Neural progenitor cell (in vitro differentiated cells): Measurements from ENCODE around the gene IRF5. TPM values are rescaled to one million over a fixed set of nuclear protein-coding genes. Genes with fewer than 3 reads are reported as not detected.

Source experiments
- DNase-seq: peaks from one replicate; pipeline ENCODE4 v3.0.0-alpha.2; 2016; ENCODE audit warnings: low spot score
- H2AFZ ChIP-seq: fragments of 200-600 bp; sonication (generic); replicated peaks from 2 replicates; pipeline ENCODE4 v1.6.1; 2016; ENCODE audit warnings: antibody characterized with exemption
- H3F3A ChIP-seq: fragments of 200-600 bp; sonication (generic); 2 replicates; pipeline ENCODE4 v1.6.1; 2016; ENCODE audit warnings: antibody characterized with exemption, low read depth
- H3K27ac ChIP-seq: fragments of 200-600 bp; sonication (generic); 2 replicates; pipeline ENCODE4 v1.5.1; 2016; ENCODE audit warnings: mild to moderate bottlenecking
- H3K27me3 ChIP-seq: fragments of 200-600 bp; sonication (generic); 2 replicates; pipeline ENCODE4 v1.6.1; 2016; ENCODE audit warnings: mild to moderate bottlenecking, moderate library complexity
- H3K36me3 ChIP-seq: fragments of 200-600 bp; sonication (generic); 2 replicates; pipeline ENCODE4 v1.5.1; 2016
- H3K4me1 ChIP-seq: fragments of 200-600 bp; sonication (generic); 2 replicates; pipeline ENCODE4 v1.6.1; 2016; ENCODE audit warnings: mixed run types
- H3K4me2 ChIP-seq: fragments of 200-600 bp; sonication (generic); 2 replicates; pipeline ENCODE4 v1.6.1; 2016
- H3K4me3 ChIP-seq: fragments of 200-600 bp; sonication (generic); 2 replicates; pipeline ENCODE4 v1.5.1; 2016
- H3K79me2 ChIP-seq: fragments of 200-600 bp; sonication (generic); 2 replicates; pipeline ENCODE4 v1.6.1; 2016; ENCODE audit warnings: low read depth
- H3K9ac ChIP-seq: fragments of 200-600 bp; sonication (generic); 2 replicates; pipeline ENCODE4 v1.6.1; 2016
- H3K9me3 ChIP-seq: fragments of 200-600 bp; sonication (generic); 2 replicates; pipeline ENCODE4 v1.5.1; 2016; ENCODE audit warnings: low read depth
- H4K20me1 ChIP-seq: fragments of 200-600 bp; sonication (generic); 2 replicates; pipeline ENCODE4 v1.6.1; 2016; ENCODE audit warnings: low read depth
- H3K27ac Mint-ChIP-seq: 3 replicates; pipeline ENCODE4 v1.8.0; 2021; ENCODE audit warnings: mixed read lengths
- H3K27me3 Mint-ChIP-seq: 2 replicates; pipeline ENCODE4 v1.8.0; 2022; ENCODE audit warnings: low read depth, mild to moderate bottlenecking, inconsistent platforms, moderate library complexity, mixed read lengths; ENCODE audit not compliant: insufficient read depth
- H3K36me3 Mint-ChIP-seq: 3 replicates; pipeline ENCODE4 v1.8.0; 2021; ENCODE audit warnings: mixed read lengths
- H3K4me1 Mint-ChIP-seq: 3 replicates; pipeline ENCODE4 v1.8.0; 2021; ENCODE audit warnings: mixed read lengths
- H3K4me3 Mint-ChIP-seq: 3 replicates; pipeline ENCODE4 v1.8.0; 2021; ENCODE audit warnings: mild to moderate bottlenecking, moderate library complexity, mixed read lengths
- H3K9me3 Mint-ChIP-seq: 3 replicates; pipeline ENCODE4 v1.8.0; 2020; ENCODE audit warnings: mixed read lengths
- CTCF ChIP-seq: fragments of 200-600 bp; sonication (generic); IDR thresholded peaks from 2 replicates; pipeline ENCODE4 v1.5.1; 2017; ENCODE audit warnings: antibody characterized with exemption, mild to moderate bottlenecking
- EZH2 ChIP-seq: fragments of 200-600 bp; sonication (generic); IDR thresholded peaks from 2 replicates; pipeline ENCODE4 v1.6.1; 2017; ENCODE audit warnings: antibody characterized with exemption, mild to moderate bottlenecking, moderate library complexity
- EZH2phosphoT487 ChIP-seq: fragments of 200-600 bp; sonication (generic); IDR thresholded peaks from 2 replicates; pipeline ENCODE4 v1.6.1; 2017; ENCODE audit warnings: antibody characterized with exemption
- total RNA-seq: library from RNA; depleted of rRNA; stranded (reverse); fragments of >200 nt; gene quantifications from 2 replicates; pipeline ENCODE4 v1.2.3, GENCODE V29; 2015; ENCODE audit warnings: low replicate concordance

Gene IRF5
- total RNA-seq, 1 donor from 2014 or later = 0.22 TPM

- no peaks in the 10 kb centered on the region for H4K20me1 ChIP-seq
- Mint-ChIP-seq H3K9me3 (peaks cover 5% of the 10 kb centered on the region), H3K27ac (no peak overlapping the region), H3K36me3 (no peaks in the 10 kb centered on the region), H3K4me3 (no peak overlapping the region), H3K27me3 (peaks cover 11% of the 10 kb centered on the region), H3K4me1 (peaks cover 30% of the 10 kb centered on the region)
- no peaks in the 10 kb centered on the region for H3K36me3 ChIP-seq
- peaks cover 23% of the 10 kb centered on the region for H3K4me1 ChIP-seq
- H3K27me3 ChIP-seq = peaks cover 52% of the 10 kb centered on the region
- no peak overlapping the region for H2AFZ ChIP-seq
- no peak for DNase-seq
- no peak overlapping the region for H3K9ac ChIP-seq
- no peak overlapping the region for H3K4me2 ChIP-seq
- peaks cover 13% of the 10 kb centered on the region for H3F3A ChIP-seq
- H3K9me3 ChIP-seq = no peaks in the 10 kb centered on the region
- no peak overlapping the region for H3K4me3 ChIP-seq
- no peak overlapping the region for H3K27ac ChIP-seq
- TF ChIP-seq CTCF = no peak
- TF ChIP-seq EZH2 = no peak
- no peak for TF ChIP-seq EZH2phosphoT487
- H3K79me2 ChIP-seq = no peaks in the 10 kb centered on the region
These were observed 20.6 kb upstream of the IRF5 start for GRCh38 chr7:128917122-128917521.

GRCh38 chr7:128918016-128918665, 19.6 kb upstream of the IRF5 start:
- H3K9me3 ChIP-seq = no peaks in the 10 kb centered on the region
- peaks cover 13% of the 10 kb centered on the region for H3F3A ChIP-seq
- no peak for DNase-seq
- peaks cover 27% of the 10 kb centered on the region for H3K4me1 Mint-ChIP-seq
- H3K4me1 ChIP-seq = peaks cover 23% of the 10 kb centered on the region
- H2AFZ ChIP-seq = no peak overlapping the region
- H3K36me3 Mint-ChIP-seq = no peaks in the 10 kb centered on the region
- TF ChIP-seq CTCF (no peak), EZH2 (no peak), EZH2phosphoT487 (no peak)
- H3K9me3 Mint-ChIP-seq = peaks cover 5% of the 10 kb centered on the region
- H4K20me1 ChIP-seq = no peaks in the 10 kb centered on the region
- H3K9ac ChIP-seq = no peak overlapping the region
- peak overlapping the region; percentile 22 for H3K27ac Mint-ChIP-seq
- peaks cover 52% of the 10 kb centered on the region for H3K27me3 ChIP-seq
- no peaks in the 10 kb centered on the region for H3K79me2 ChIP-seq
- no peak overlapping the region for H3K27ac ChIP-seq
- peak overlapping the region; percentile 57 for H3K4me3 Mint-ChIP-seq
- H3K4me3 ChIP-seq = no peak overlapping the region
- no peaks in the 10 kb centered on the region for H3K36me3 ChIP-seq
- no peak overlapping the region for H3K4me2 ChIP-seq
- peaks cover 11% of the 10 kb centered on the region for H3K27me3 Mint-ChIP-seq

- Histone ChIP-seq H3K79me2 (no peaks in the 10 kb centered on the region), H2AFZ (no peak overlapping the region), H3K9me3 (no peaks in the 10 kb centered on the region), H3K9ac (no peak overlapping the region), H3K36me3 (no peaks in the 10 kb centered on the region), H3F3A (peaks cover 13% of the 10 kb centered on the region), H3K4me3 (no peak overlapping the region), H3K27me3 (peaks cover 46% of the 10 kb centered on the region), H3K4me1 (peaks cover 23% of the 10 kb centered on the region), H3K27ac (no peak overlapping the region), H4K20me1 (no peaks in the 10 kb centered on the region), H3K4me2 (no peak overlapping the region)
- TF ChIP-seq CTCF (no peak), EZH2 (no peak), EZH2phosphoT487 (no peak)
- Mint-ChIP-seq H3K4me1 (peaks cover 27% of the 10 kb centered on the region), H3K27me3 (peaks cover 10% of the 10 kb centered on the region), H3K27ac (no peak overlapping the region), H3K4me3 (no peak overlapping the region), H3K9me3 (peaks cover 5% of the 10 kb centered on the region), H3K36me3 (no peaks in the 10 kb centered on the region)
- DNase-seq = no peak
These were observed 18.5 kb upstream of the IRF5 start for GRCh38 chr7:128919241-128919640.
